PC-3 (cell line): ENCODE data around the gene FAM120B.

Source experiments
- EZH2 ChIP-seq: fragments of 300-600 bp; sonication (generic); IDR thresholded peaks from one replicate; pipeline ENCODE4 v1.6.1; 2017; ENCODE audit warnings: antibody characterized with exemption, mild to moderate bottlenecking, low read length; ENCODE audit not compliant: unreplicated experiment
- EZH2phosphoT487 ChIP-seq: fragments of 300-600 bp; sonication (generic); IDR thresholded peaks from 2 replicates; pipeline ENCODE4 v1.6.1; 2018; ENCODE audit warnings: mild to moderate bottlenecking, antibody characterized with exemption, low read length, borderline replicate concordance
- TF ChIP-seq, protein P1 (sequence below): fragments of 300-600 bp; sonication (generic); conservative IDR thresholded peaks from 2 replicates; pipeline ENCODE4 v1.5.1; 2017; ENCODE audit warnings: antibody characterized with exemption, low read depth, mild to moderate bottlenecking, low read length

DNA sequence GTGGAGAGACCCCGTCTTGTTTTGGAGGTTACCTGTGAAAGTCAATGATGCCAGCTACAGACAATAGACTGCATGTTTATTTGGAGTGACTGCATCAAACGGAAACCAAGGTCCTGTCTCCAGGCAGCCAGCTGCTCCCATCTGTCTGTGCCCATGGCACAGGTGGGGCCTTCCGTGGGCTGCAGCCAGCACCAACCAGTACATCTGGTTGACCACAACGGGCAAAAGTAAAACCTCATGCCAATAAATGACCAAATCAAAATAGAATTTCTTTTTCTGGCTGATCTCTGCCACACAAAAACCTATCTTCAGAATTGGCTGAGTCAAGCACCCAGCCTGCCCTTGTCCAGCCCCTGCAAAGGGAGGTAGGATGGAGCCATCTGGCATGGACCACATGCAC is 49.2 kb upstream of the FAM120B start:
- TF ChIP-seq, protein P1, sequence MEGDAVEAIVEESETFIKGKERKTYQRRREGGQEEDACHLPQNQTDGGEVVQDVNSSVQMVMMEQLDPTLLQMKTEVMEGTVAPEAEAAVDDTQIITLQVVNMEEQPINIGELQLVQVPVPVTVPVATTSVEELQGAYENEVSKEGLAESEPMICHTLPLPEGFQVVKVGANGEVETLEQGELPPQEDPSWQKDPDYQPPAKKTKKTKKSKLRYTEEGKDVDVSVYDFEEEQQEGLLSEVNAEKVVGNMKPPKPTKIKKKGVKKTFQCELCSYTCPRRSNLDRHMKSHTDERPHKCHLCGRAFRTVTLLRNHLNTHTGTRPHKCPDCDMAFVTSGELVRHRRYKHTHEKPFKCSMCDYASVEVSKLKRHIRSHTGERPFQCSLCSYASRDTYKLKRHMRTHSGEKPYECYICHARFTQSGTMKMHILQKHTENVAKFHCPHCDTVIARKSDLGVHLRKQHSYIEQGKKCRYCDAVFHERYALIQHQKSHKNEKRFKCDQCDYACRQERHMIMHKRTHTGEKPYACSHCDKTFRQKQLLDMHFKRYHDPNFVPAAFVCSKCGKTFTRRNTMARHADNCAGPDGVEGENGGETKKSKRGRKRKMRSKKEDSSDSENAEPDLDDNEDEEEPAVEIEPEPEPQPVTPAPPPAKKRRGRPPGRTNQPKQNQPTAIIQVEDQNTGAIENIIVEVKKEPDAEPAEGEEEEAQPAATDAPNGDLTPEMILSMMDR, result no peak
- TF ChIP-seq EZH2phosphoT487, result no peak
- TF ChIP-seq EZH2, result no peak
